Neutrophil (primary cell): Measurements from ENCODE around the gene PRKCE.

ENCODE experiments used
- H3K27ac ChIP-seq: fragments of 200-600 bp; sonication (generic); 2 replicates; pipeline ENCODE4 v1.5.1; 2016; ENCODE audit warnings: mild to moderate bottlenecking, moderate library complexity
- H3K27me3 ChIP-seq: fragments of 200-600 bp; sonication (generic); 2 replicates; pipeline ENCODE4 v1.6.0; 2016; ENCODE audit warnings: mild to moderate bottlenecking
- H3K36me3 ChIP-seq: fragments of 200-600 bp; sonication (generic); 2 replicates; pipeline ENCODE4 v1.5.1; 2017
- H3K4me1 ChIP-seq, 2 experiments: fragments of 200-600 bp in 1 of 2; sonication (generic) in 1 of 2; 1 replicate in 1 of 2; 2 replicates in 1 of 2; pipeline versions ENCODE4 v1.5.1 to v1.6.1; 2013 to 2016; ENCODE audit warnings: low read depth in 1 of 2, low read length in 1 of 2, mild to moderate bottlenecking in 1 of 2, moderate library complexity in 1 of 2; ENCODE audit not compliant: control insufficient read depth in 1 of 2, insufficient read depth in 1 of 2
- H3K4me3 ChIP-seq, 2 experiments: fragments of 200-600 bp in 1 of 2; sonication (generic) in 1 of 2; 1 replicate in 1 of 2; 2 replicates in 1 of 2; pipeline ENCODE4 v1.5.1; 2013 to 2016; ENCODE audit warnings: low read depth in 1 of 2, low read length in 1 of 2, mild to moderate bottlenecking in 1 of 2, moderate library complexity in 1 of 2
- H3K9me3 ChIP-seq: fragments of 200-600 bp; sonication (generic); 2 replicates; pipeline ENCODE4 v1.5.1; 2016
- TF ChIP-seq, protein P1 (sequence below): fragments of 200-600 bp; sonication (generic); IDR thresholded peaks from 2 replicates; pipeline ENCODE4 v1.5.1; 2016; ENCODE audit warnings: antibody characterized with exemption

PRKCE gene

GRCh38 chr2:46236876-46237859 lies 585.7 kb downstream of the PRKCE start:
- peaks cover 4% of the 10 kb centered on the region for H3K27me3 ChIP-seq
- TF ChIP-seq, protein P1, sequence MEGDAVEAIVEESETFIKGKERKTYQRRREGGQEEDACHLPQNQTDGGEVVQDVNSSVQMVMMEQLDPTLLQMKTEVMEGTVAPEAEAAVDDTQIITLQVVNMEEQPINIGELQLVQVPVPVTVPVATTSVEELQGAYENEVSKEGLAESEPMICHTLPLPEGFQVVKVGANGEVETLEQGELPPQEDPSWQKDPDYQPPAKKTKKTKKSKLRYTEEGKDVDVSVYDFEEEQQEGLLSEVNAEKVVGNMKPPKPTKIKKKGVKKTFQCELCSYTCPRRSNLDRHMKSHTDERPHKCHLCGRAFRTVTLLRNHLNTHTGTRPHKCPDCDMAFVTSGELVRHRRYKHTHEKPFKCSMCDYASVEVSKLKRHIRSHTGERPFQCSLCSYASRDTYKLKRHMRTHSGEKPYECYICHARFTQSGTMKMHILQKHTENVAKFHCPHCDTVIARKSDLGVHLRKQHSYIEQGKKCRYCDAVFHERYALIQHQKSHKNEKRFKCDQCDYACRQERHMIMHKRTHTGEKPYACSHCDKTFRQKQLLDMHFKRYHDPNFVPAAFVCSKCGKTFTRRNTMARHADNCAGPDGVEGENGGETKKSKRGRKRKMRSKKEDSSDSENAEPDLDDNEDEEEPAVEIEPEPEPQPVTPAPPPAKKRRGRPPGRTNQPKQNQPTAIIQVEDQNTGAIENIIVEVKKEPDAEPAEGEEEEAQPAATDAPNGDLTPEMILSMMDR = no peak
- no peak overlapping the region for H3K27ac ChIP-seq

More at GRCh38 chr2:46236876-46237859, 585.7 kb downstream of the PRKCE start:
- Histone ChIP-seq H3K4me3 (no peak overlapping the region), H3K4me1 (no peaks in the 10 kb centered on the region), H3K36me3 (no peaks in the 10 kb centered on the region), H3K9me3 (no peaks in the 10 kb centered on the region)
